GM21825 (cell line): ENCODE data around the gene TMEM208.

ENCODE experiments used
- ATAC-seq: cut with Tn5 transposase; IDR thresholded peaks from one replicate; pipeline ENCODE4 v1.9.1; 2021; ENCODE audit warnings: mild to moderate bottlenecking, moderate library complexity; ENCODE audit not compliant: unreplicated experiment

TMEM208 gene

DNA sequence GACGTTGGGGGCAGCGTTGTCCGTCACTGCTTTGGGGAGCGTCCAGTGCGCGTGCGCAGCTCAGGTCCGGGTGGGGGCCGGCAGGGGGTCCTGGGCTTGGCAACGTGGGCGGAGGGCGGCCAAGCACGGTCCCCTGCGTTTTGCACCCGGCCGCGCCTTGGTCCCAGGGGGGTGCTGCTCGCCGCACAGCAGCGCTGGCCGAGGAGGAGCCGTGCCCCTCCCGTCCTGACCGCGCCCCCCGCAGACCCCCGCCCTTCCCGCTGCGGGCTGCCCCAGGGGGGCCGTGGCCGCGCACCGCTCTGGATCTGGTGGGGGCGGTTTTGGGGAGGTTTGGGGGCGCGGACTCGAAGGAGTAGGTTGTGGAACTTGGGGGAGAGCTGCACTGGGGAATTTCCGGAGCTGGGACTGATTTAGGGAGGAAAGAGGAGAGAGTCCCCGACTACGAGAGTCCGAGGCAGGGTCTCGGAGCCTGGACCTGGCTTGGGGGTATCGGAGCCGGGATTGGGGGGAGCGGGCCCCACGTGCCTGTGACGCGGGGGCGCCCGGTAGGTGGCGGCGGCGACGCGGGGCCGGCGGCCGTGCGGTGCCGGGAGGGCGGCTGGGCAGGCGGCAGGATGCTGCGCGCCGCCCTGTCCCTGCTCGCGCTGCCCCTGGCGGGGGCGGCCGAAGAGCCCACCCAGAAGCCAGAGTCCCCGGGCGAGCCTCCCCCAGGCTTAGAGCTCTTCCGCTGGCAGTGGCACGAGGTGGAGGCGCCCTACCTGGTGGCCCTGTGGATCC lies 21.7 kb downstream of the TMEM208 start, which contains the start of gene SLC9A5:
Gene SLC9A5 (plus strand): TSS at position 579 of the 777 bp plus-strand sequence. CDS start 36 bp downstream, at position 615.
- ATAC-seq, result no peak

DNA sequence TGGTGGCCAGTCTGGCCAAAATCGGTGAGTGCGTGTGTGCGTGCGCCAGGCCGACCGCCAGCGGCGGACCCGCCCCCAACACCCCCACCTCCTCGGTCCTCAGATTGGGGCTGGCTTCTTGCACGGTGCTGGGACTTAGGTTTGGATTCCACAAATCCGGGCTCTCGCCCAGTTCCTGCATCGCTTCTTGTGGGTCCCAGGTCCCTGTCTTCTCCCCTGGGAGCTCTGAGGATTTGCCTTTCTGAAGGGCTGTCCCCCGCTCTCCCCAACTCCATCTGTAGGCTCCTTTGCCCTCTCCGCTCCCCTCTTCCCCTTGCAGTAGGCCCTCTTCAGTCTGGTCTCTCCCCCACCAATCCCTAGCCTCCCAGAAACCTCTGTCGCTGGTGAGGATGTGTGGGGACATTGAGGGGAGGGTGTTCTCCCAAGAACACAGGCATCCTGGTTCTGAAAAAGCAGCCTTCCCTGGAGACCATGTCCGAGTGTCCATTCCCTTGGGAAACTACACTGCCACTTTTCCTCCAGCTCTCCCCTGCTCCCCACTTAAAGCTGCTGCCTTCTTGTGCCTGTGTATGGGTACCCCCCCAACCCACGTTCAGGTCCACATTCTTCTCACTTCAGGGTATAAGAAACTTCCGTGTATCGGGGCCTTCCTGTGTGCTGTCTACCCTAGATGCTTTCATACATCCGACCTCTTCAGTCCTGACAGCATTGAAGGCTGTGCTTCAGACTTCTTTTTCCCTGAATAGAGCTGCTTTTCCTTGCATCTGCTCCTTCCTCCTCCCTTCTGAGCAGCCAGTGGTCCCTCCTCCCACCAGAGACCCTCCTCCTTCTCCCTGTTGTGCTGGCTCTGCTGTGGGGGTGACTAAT lies 22.5 kb downstream of the TMEM208 start:
- ATAC-seq, result no peak

DNA sequence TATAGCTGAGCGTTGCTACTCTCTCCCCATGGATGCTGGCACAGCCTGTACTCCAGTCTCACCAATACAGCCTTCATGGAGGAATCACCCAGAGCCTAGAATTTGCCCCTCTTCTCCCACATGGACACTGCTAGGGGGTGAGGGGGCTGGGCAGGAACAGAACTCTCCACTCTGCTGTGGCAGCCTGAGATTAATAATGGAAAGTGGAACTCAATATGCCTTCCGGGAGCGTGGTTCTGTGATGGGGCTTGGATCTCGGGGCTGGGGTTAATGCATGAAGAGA lies 23.1 kb downstream of the TMEM208 start:
- no peak for ATAC-seq

DNA sequence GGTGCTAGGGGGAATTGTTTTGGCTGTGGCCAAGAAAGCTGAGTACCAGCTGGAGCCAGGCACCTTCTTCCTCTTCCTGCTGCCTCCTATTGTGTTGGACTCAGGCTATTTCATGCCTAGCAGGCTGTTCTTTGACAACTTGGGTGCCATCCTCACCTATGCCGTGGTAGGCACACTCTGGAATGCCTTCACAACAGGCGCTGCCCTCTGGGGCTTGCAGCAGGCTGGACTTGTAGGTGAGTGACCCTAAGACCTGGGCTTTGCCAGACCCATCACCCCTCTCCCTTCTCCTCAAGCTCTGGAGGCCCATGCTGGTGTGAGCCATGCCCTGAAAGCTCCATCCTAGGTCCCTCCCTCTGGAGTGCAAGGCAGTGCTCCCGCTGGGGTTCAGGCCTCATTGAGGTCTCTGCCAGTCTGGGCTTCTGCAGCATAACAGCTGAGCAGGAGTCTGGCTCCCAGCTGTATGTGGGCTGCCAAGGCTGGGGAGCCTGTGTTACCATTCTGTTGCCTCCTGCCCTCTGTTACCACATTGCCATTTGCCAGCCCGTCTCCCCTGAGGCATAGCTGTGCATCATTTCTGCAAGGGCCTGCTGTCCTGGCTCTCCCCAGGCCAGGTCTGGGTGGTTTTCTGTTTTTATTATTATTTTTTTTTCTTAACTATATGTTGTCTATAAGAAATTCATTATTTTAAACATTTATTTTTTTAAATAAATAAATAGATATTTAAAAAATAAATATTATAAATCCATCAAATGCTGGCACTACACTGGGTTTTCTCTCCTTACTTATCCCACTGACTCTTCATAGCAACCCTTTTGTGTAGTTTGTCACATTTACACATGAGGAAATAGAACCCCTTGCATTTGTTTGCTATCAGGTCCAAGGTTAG lies 25.9 kb downstream of the TMEM208 start:
- no peak for ATAC-seq

DNA sequence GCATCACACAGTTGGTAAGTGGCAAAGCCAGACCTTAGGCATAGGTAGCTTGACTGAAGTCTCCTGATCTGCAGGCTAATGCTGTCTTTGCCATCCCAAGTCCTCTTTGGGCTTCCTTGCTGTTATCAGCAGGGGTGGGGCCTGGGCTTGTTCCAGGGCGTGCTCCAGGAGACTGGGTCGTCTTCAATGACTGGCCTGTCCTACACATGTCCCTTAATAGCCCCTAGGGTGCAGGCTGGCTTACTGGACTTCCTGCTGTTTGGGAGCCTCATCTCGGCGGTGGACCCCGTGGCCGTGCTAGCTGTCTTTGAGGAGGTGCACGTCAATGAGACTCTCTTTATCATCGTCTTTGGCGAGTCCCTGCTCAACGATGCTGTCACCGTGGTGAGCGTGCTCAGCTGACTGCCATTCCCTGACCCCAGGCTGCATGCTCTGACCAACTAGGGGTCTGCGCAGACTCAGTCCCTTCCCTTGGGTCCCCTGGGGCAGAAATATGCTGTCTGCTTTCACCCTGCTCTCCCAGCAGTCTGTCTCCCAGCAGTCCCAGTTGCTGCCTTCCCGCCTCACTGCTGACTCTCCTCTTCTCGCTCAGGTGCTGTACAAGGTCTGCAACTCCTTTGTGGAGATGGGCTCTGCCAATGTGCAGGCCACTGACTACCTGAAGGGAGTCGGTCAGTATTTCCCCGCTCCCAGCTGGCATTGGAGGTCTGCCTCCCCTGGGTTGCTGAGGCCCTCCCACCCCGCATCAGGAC lies 28.0 kb downstream of the TMEM208 start:
- no peak for ATAC-seq

DNA sequence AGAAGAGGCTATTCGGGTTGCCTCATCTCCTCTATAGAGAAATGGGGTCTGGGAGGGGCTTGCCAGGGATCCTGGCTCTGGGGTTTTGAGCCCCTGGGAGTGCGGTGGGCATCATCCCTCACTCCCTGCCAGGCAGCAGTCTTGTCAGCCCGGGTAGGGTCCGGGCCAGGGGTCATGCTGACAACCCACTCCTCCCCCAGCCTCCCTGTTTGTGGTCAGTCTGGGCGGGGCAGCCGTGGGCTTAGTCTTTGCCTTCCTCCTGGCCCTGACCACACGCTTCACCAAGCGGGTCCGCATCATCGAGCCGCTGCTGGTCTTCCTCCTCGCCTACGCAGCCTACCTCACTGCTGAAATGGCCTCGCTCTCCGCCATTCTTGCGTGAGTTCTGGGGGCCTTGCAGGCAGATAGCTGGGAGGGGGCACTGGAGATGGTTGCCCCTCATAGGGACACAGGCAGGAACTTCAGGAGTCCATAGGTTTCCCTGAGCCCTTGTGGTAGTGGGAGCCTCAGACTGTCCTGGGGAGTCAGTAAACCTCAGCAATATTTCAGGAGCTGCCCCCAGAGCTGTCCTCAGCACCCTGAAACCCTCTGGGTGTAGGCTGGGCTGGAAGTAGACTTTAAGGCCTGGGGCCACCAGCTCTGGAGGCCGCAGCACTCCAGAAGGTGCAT lies 28.8 kb downstream of the TMEM208 start:
- no peak for ATAC-seq

DNA sequence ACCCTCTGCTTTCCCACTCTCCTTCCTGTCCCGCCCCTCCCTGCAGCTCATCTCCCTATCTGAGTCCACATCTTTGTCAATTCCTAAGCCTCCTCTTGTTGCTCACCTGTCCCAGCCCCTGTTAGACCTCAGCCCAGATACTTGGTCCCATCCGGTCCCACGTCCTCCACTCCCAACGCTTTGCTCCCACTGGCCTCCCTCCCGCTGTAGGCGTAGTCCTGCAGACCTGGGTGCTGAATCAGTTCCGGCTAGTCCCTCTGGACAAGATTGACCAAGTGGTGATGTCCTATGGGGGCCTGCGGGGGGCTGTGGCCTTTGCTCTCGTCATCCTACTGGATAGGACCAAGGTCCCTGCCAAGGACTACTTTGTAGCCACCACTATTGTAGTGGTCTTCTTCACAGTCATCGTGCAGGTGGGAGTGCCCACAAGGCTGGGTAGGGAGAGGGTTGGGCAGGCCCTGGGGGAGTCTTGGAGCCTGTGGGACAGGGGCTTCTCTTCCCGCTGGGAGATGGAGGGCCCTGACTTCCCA lies 29.8 kb downstream of the TMEM208 start:
- ATAC-seq, result no peak

DNA sequence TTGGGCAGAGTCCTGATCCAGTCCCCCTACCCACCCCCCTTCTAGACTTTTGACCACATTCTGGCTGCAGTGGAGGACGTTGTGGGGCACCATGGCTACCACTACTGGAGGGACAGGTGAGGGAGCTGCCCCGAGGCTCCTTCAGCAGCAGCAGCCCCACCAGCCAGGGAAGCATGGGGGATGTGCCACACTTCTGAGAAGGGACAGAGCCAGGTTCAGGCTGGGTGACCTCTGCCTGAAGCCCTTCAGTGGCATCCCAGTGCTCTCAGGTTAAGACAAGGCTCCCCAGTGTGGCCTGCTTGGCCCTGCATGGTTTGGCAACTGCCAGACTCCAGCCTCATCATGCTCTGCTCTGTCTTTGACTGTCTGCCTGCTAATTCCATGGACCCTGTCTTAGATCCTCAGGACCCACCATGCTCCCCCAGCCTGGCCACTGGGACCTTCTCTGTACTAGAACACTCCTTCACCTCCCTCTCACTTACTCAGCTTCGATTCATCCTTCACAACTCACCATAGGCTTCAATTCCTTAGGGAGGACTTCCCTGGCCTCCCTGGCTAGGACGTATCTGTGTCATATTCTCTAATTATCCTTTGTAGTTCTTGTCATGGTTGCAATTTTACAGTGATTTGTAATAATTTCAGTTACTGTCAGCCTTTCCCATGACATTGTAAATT lies 30.7 kb downstream of the TMEM208 start:
- no peak for ATAC-seq

DNA sequence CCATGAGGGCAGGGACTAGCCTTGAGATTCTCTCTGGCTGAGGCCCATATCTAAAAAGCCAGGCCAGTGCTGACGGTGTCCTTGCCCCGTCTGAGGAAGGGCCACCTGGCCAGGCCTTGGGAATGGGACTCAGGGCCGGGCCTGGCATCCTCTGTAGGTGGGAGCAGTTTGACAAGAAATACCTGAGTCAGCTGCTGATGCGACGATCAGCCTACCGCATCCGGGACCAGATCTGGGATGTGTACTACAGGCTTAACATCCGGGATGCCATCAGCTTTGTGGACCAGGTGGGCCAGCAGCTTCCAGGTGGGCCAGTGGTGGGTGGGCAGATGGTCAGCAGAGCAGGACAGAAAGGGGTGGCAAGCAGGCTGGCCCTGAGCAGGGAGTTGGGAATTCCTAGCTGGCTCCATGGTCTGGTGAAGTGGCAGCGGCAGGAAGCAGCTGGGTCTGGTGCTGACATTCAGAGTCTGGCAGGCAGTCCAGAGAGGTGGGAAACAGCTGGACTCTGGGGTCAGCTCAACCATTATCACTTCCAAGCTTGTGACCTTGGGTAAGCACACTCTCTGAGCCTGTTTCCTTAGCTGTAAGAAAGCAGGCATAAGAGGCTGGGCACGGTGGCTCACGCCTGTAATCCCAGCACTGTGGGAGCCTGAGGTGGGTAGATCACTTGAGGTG lies 31.4 kb downstream of the TMEM208 start:
- ATAC-seq, result no peak

DNA sequence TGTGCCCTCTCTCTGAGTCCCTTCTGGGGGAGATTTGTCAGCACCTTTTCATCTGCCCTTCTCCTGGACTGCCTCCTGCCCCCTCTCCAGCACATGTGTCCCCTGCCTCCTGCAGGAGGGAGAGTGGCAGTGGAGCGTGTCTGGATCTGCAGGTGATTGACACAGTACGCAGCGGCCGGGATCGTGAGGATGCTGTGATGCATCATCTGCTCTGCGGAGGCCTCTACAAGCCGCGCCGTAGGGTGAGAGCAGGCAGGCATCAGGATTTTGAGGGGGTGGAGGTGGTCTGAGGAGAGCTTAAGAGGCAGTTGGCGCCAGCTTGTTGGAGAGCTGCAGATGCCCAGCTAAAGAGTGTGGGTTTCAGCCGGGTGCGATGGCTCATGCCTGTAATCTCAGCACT lies 32.8 kb downstream of the TMEM208 start:
- ATAC-seq, result no peak

DNA sequence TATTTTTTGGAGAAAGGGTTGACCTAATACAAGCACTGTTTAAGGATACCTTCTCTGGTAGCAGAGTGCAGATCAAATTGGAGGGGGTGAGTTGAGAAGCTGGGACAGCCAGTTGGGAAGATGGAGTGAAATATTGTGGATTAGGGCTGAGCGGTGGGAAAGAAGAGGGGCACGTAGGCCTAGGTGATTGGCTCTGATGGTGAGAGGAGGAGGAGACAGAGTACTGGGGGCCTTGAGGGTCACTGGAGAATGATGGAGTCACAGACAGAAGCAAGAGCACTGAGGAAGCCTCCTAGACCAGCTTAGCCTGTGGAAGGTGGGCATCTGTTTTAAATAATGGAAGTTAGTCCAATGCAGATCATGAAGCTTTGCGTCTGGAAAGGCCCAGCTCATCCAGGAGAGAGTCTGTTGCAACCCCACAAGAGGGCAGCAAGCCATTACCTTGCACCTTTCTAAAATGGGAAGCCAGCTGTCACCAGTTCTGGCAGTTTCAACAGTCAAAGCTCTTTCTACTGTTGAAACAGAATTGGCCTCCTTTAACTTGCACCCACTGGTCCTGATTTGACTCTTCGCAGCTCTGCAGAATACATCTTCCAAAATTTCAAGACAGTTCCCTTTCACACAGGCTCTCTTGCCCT lies 33.6 kb downstream of the TMEM208 start:
- ATAC-seq, result no peak

DNA sequence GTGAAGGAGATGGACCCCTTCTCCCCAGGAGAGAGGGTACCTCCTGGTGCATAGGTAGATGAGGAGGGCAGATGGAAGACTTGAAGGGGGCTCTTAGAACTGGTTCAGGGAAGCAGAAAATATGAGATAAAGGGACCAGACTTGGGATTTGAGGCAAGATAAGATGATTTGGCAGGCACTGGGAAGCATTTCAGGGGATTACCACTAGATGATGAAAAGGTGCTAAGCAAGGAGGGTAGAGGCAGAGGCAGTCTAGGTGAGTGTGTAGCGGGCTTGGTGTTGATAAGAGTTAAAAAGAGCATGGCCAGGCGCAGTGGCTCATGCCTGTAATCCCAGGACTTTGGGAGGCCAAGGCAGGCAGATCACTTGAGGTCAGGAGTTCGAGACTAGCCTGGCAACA lies 36.3 kb downstream of the TMEM208 start:
- no peak for ATAC-seq

DNA sequence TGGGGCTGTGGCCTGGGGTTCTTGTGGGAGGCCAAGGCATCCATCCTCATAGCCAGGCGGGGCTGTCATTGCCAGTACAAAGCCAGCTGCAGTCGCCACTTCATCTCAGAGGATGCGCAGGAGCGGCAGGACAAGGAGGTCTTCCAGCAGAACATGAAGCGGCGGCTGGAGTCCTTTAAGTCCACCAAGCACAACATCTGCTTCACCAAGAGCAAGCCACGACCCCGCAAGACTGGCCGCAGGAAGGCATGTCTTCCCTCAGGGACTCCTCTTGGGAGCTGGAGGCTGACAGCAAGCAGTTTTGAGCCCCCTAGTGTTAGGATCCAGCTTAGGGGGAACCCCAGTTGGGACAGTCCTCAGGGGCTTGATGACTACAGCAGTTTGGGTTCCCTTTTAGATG lies 37.3 kb downstream of the TMEM208 start:
- ATAC-seq, result no peak

DNA sequence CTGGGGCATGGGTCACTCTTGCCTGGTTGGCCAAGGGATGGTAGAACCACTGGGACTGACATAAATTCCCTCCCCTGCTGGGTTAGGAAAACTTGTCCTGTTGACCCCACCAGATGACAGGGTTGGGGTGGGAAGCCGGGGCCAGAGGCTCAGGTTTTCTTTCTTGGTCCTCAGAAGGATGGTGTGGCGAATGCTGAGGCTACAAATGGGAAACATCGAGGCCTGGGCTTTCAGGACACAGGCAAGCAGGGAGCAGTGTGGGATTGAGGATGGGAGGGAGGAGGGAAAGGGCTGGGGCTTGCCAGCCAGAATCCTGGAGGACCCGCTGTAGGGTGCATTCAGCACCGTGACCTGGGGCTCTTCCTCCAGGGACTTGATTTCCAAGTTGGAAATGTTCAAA lies 37.9 kb downstream of the TMEM208 start:
- ATAC-seq, result no peak

DNA sequence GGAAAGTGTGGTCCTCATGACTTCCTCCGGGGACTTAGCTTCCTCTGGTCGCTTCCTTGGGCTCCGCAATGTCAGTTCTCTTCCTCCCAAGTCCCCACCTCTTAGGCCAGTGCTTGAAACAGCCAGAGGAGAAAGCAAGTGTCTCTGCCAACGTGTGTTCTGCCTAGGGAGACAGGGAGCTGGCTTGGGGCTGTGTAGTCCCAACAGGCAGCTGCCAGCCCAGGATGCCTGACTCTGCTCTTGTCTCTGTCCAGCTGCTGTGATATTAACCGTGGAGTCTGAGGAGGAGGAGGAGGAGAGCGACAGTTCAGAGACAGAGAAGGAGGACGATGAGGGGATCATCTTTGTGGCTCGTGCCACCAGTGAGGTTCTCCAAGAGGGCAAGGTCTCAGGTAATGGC lies 38.9 kb downstream of the TMEM208 start:
- ATAC-seq, result no peak

DNA sequence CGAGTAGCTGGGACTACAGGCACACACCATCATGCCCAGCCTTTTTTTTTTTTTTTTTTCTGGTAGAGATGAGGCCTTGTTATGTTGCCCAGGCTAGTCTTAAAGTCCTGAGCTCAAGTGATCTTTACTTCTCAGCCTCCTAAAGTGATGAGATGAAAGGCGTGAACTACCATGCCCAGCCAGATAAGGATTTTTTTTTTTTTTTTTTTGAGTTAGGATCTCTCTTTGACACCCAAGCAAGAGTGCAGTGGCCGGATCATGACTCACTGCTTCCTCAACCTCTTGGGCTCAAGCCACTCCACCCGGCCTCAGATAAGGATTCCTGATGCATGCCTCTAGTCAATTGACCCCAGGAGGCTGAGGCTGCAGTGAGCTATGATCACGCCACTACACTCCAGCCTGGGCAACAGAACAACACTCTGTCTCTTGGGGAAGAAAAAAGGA lies 41.2 kb downstream of the TMEM208 start:
- no peak for ATAC-seq

DNA sequence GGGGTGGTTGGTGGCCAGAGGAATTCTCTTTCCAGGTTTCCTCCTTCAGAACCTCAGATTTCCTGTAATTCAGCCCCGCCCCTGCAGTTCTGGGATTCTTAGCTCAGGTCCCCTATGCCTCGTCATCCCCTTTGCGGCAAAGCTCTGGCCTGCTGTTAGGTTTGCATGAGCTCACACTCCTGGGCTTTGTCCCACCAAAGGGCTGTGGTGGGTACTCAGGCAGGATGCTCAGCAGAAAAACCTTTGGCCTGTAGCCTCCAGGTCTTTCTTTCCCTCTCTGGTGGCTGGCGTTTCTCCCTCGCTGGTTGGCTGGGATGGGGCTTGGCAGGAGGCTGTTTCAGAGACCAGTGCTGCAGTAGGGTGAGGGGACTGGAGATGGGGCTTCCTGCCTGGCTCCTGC lies 42.8 kb downstream of the TMEM208 start:
- no peak for ATAC-seq

DNA sequence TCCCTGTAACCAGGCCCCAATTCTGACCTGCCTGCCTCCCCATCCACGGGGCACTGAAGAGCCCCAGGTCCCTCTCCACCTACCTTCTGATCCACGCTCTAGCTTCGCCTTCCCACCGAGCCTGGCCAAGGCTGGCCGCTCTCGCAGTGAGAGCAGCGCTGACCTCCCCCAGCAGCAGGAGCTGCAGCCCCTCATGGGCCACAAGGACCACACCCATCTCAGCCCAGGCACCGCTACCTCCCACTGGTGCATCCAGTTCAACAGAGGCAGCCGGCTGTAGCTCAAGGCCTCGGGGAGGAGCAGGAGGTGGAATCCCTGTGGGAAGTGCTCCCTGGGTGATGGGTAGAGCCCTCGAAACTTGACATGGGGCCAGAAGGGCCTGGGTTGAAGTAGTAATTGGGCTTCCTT lies 44.0 kb downstream of the TMEM208 start:
- no peak for ATAC-seq
